Dermis microvascular lymphatic vessel endothelial cell (primary cell): ENCODE results near the gene POLH. TPM values are rescaled to one million over a fixed set of nuclear protein-coding genes. Genes with fewer than 3 reads are reported as not detected.

Source experiments
- total RNA-seq: library from RNA; depleted of rRNA; stranded (reverse); fragments of >200 nt; gene quantifications from 2 replicates; pipeline ENCODE4 v1.2.1, GENCODE V29; 2014

POLH gene
- total RNA-seq, 1 donor from 2014 or later = 16.3 TPM

Other genes starting within 250 kb of the POLH start
- 4.0 and 7.0 TPM in 2 replicates for gene ZNF318, start 206.5 kb upstream of the POLH start, total RNA-seq
- gene ABCC10, start 148.6 kb upstream of the POLH start, total RNA-seq = 11.7 and 15.7 TPM in 2 replicates
- 0.39 and 0.76 TPM in 2 replicates for gene DLK2, start 120.6 kb upstream of the POLH start, total RNA-seq
- gene TJAP1, start 98.6 kb upstream of the POLH start, total RNA-seq = 7.3 and 9.0 TPM in 2 replicates
- gene LRRC73, start 65.8 kb upstream of the POLH start, total RNA-seq = under 0.01 and 0.13 TPM in 2 replicates
- 82.2 and 128 TPM in 2 replicates for gene YIPF3, start 59.3 kb upstream of the POLH start, total RNA-seq
- 31.1 and 31.7 TPM in 2 replicates for gene POLR1C, start 59.1 kb upstream of the POLH start, total RNA-seq
- gene XPO5, start 147 bp upstream of the POLH start, total RNA-seq = 21.2 and 23.6 TPM in 2 replicates
- gene GTPBP2, start 53.1 kb downstream of the POLH start, total RNA-seq = 30.4 and 38.7 TPM in 2 replicates
- gene MAD2L1BP, start 59.7 kb downstream of the POLH start, total RNA-seq = 14.8 and 23.3 TPM in 2 replicates
- 0.25 and 0.26 TPM in 2 replicates for gene RSPH9, start 68.9 kb downstream of the POLH start, total RNA-seq
- gene MRPS18A, start 111.6 kb downstream of the POLH start, total RNA-seq = 41.6 and 44.5 TPM in 2 replicates
- 4.5 and 6.7 TPM in 2 replicates for gene VEGFA, start 194.0 kb downstream of the POLH start, total RNA-seq